Gastroesophageal sphincter (tissue), 4 donors: ENCODE data around the gene NFYC. TPM values are rescaled to one million over a fixed set of nuclear protein-coding genes. Genes with fewer than 3 reads are reported as not detected.

Experiments
- ATAC-seq: fragments of 150-250 bp; one replicate; pipeline ENCODE4 v1.9.1; 2016; ENCODE audit warnings: mild to moderate bottlenecking, moderate library complexity
- H3K27ac ChIP-seq, 4 donors: fragments of 200-600 bp; sonication (generic) in 3 of 4; 1 replicate in 3 of 4; 2 replicates in 1 of 4; pipeline ENCODE4 v1.5.1; 2016 to 2019
- H3K27me3 ChIP-seq: fragments of 200-600 bp; sonication (generic); one replicate; pipeline ENCODE4 v1.5.1; 2019
- H3K36me3 ChIP-seq, 2 donors: fragments of 200-600 bp; sonication (generic); one replicate each; pipeline ENCODE4 v1.5.1; 2019; ENCODE audit warnings: control low read depth in 1 of 2
- H3K4me1 ChIP-seq, 3 donors: fragments of 200-600 bp; sonication (generic); 1 replicate in 2 of 3; 2 replicates in 1 of 3; pipeline ENCODE4 v1.5.1; 2016 to 2019; ENCODE audit warnings: control low read depth in 2 of 3
- H3K4me3 ChIP-seq, 2 donors: fragments of 200-600 bp; sonication (generic); one replicate each; pipeline ENCODE4 v1.5.1; 2019; ENCODE audit warnings: mild to moderate bottlenecking in 1 of 2, moderate library complexity in 1 of 2
- H3K9me3 ChIP-seq, 3 donors: fragments of 200-600 bp; sonication (generic); one replicate each; pipeline ENCODE4 v1.5.1; 2017 to 2019; ENCODE audit warnings: control low read depth in 2 of 3
- CTCF ChIP-seq, 4 experiments: fragments of 200-600 bp in 2 of 4; fragments of 450-650 bp in 2 of 4; sonication (generic) in 1 of 4; IDR thresholded peaks; one replicate each; pipeline ENCODE4 v1.5.1; 2017 to 2019; ENCODE audit warnings: antibody characterized with exemption in 4 of 4, mild to moderate bottlenecking in 2 of 4, moderate library complexity in 2 of 4
- EP300 ChIP-seq: sonication (generic); formaldehyde crosslinking; IDR thresholded peaks from one replicate; pipeline ENCODE4 v1.6.1; 2017; ENCODE audit warnings: antibody characterized with exemption, mild to moderate bottlenecking
- POLR2A ChIP-seq, 2 donors: fragments of 450-650 bp; IDR thresholded peaks; one replicate each; pipeline ENCODE4 v1.6.1; 2017; ENCODE audit warnings: antibody characterized with exemption in 2 of 2, mild to moderate bottlenecking in 2 of 2, moderate library complexity in 1 of 2
- POLR2AphosphoS5 ChIP-seq: sonication (generic); formaldehyde crosslinking; IDR thresholded peaks from one replicate; pipeline ENCODE4 v1.6.1; 2017; ENCODE audit warnings: antibody characterized with exemption
- WGBS, 2 donors: methylation state at CpG; one replicate each; pipeline ENCODE4 v1.1.5; 2018; ENCODE audit warnings: low coverage in 1 of 2; 5-methylcytosine and 5-hydroxymethylcytosine counted together
- total RNA-seq, 4 donors: library from RNA; depleted of rRNA; stranded (reverse); fragments of >200 nt; gene quantifications; one replicate each; pipeline ENCODE4 v1.1.0, GENCODE V29; 2016

NFYC gene
- total RNA-seq, 4 donors from 2014 or later = 32.4 to 54.2 (median 46.5) TPM

- TF ChIP-seq POLR2A (IDR thresholded peaks at IDR 0.05) = no peak
- TF ChIP-seq POLR2AphosphoS5 = no peak
- no peak for TF ChIP-seq EP300
- TF ChIP-seq CTCF (IDR thresholded peaks at IDR 0.05) = no peak
- no peaks in the 10 kb centered on the region for H3K27me3 ChIP-seq
- no peaks in the 10 kb centered on the region for H3K9me3 ChIP-seq
- peaks cover 0 to 36% (median 0%) of the 10 kb centered on the region in 3 donors for H3K4me1 ChIP-seq
- peaks cover 0 to 95% of the 10 kb centered on the region in 2 donors for H3K36me3 ChIP-seq
- 81 to 87% methylated on average over 9 of the region's 9 CpGs for WGBS, 2 donors
- no peak for ATAC-seq
- H3K27ac ChIP-seq = no peak overlapping the region
- H3K4me3 ChIP-seq = no peak overlapping the region
Observed at GRCh38 chr1:40763742-40764532, 72.4 kb downstream of the NFYC start.

GRCh38 chr1:40764981-40765380 lies 73.5 kb downstream of the NFYC start:
- Histone ChIP-seq H3K36me3 (peaks cover 0 to 95% of the 10 kb centered on the region in 2 donors), H3K9me3 (no peaks in the 10 kb centered on the region), H3K4me3 (no peak overlapping the region), H3K27me3 (no peaks in the 10 kb centered on the region), H3K27ac (peak overlapping the region in 1 of 4 donors; percentile 10), H3K4me1 (peaks cover 0 to 39% (median 0%) of the 10 kb centered on the region in 3 donors)
- no CpG with 5 or more reads among the region's 2 CpGs for WGBS, 2 donors
- no peak for TF ChIP-seq POLR2AphosphoS5
- TF ChIP-seq CTCF (IDR thresholded peaks at IDR 0.05) = no peak
- TF ChIP-seq POLR2A (IDR thresholded peaks at IDR 0.05) = no peak
- TF ChIP-seq EP300 = no peak
- no peak for ATAC-seq

GRCh38 chr1:40766017-40766416 lies 74.5 kb downstream of the NFYC start:
- ATAC-seq = no peak
- no peak overlapping the region for H3K27ac ChIP-seq
- no peaks in the 10 kb centered on the region for H3K9me3 ChIP-seq
- no peak overlapping the region for H3K4me3 ChIP-seq
- TF ChIP-seq POLR2AphosphoS5 = no peak
- TF ChIP-seq CTCF (IDR thresholded peaks at IDR 0.05) = no peak
- no peak for TF ChIP-seq POLR2A (IDR thresholded peaks at IDR 0.05)
- TF ChIP-seq EP300 = no peak
- WGBS, 2 donors = 100% methylated on average over 2 of the region's 2 CpGs
- peaks cover 0 to 95% of the 10 kb centered on the region in 2 donors for H3K36me3 ChIP-seq
- no peaks in the 10 kb centered on the region for H3K27me3 ChIP-seq
- H3K4me1 ChIP-seq = peaks cover 0 to 33% (median 0%) of the 10 kb centered on the region in 3 donors

GRCh38 chr1:40766560-40766959 lies 75.1 kb downstream of the NFYC start:
- TF ChIP-seq POLR2AphosphoS5 (no peak), CTCF (IDR thresholded peaks at IDR 0.05) (no peak), EP300 (no peak), POLR2A (IDR thresholded peaks at IDR 0.05) (no peak)
- Histone ChIP-seq H3K9me3 (no peaks in the 10 kb centered on the region), H3K4me3 (no peak overlapping the region), H3K36me3 (peaks cover 0 to 98% of the 10 kb centered on the region in 2 donors), H3K27ac (no peak overlapping the region), H3K27me3 (no peaks in the 10 kb centered on the region), H3K4me1 (peaks cover 0 to 27% (median 0%) of the 10 kb centered on the region in 3 donors)
- 84% methylated on average over 3 of the region's 4 CpGs; no CpG with 5 or more reads in 1 of the 2 donors for WGBS, 2 donors
- no peak for ATAC-seq
